Testis (tissue), 2 donors: ENCODE data around the gene ETS2.

ENCODE experiments used
- CTCF ChIP-seq, 3 experiments: fragments of 450-650 bp in 2 of 3; fragments of 200-600 bp in 1 of 3; sonication (generic) in 1 of 3; IDR thresholded peaks; one replicate each; pipeline ENCODE4 v1.5.1; 2016 to 2019; ENCODE audit warnings: antibody characterized with exemption in 3 of 3, mild to moderate bottlenecking in 2 of 3, moderate library complexity in 1 of 3
- POLR2A ChIP-seq: fragments of 450-650 bp; IDR thresholded peaks from one replicate; pipeline ENCODE4 v1.6.1; 2017; ENCODE audit warnings: antibody characterized with exemption, mild to moderate bottlenecking, moderate library complexity

GRCh38 chr21:38858026-38858811 is 52.5 kb downstream of the ETS2 start:
- TF ChIP-seq CTCF (IDR thresholded peaks at IDR 0.05) (no peak), POLR2A (no peak)
